GM19372 (cell line): ENCODE measurements around the gene SMARCA1.
"Not testable (repeated sequence)": the region's sequence is repeated elsewhere in the genome, so short reads cannot be mapped to it uniquely, and the experiment has no call there.

ENCODE experiments used
- ATAC-seq: cut with Tn5 transposase; IDR thresholded peaks from one replicate; pipeline ENCODE4 v1.9.1; 2021; ENCODE audit warnings: mild to moderate bottlenecking, low read depth, moderate library complexity; ENCODE audit not compliant: unreplicated experiment

SMARCA1 gene

GRCh38 chrX:129523079-129523911 is at the start of gene SMARCA1:
TSS of gene SMARCA1 (minus strand) at chrX:129523490. CDS start at chrX:129523370, 120 bp downstream.
- ATAC-seq: no peak

GRCh38 chrX:129572422-129572821 is 49.1 kb upstream of the SMARCA1 start:
- ATAC-seq: no peak

GRCh38 chrX:129568349-129568748 is 45.1 kb upstream of the SMARCA1 start:
- no peak for ATAC-seq

GRCh38 chrX:129566073-129566472 is 42.8 kb upstream of the SMARCA1 start:
- ATAC-seq: no peak

GRCh38 chrX:129565046-129565650 is 41.9 kb upstream of the SMARCA1 start:
- no peak for ATAC-seq

GRCh38 chrX:129564345-129564744 is 41.1 kb upstream of the SMARCA1 start:
- not testable (repeated sequence) for ATAC-seq

- no peak for ATAC-seq
These were observed 38.2 kb upstream of the SMARCA1 start for GRCh38 chrX:129561453-129561852.

- no peak for ATAC-seq
These were observed 36.5 kb upstream of the SMARCA1 start for GRCh38 chrX:129559783-129560182.

- no peak for ATAC-seq
These were observed 34.7 kb upstream of the SMARCA1 start for GRCh38 chrX:129557844-129558480.

GRCh38 chrX:129556806-129557315 is 33.6 kb upstream of the SMARCA1 start:
- ATAC-seq: no peak

GRCh38 chrX:129554816-129555215 is 31.5 kb upstream of the SMARCA1 start:
- ATAC-seq: not testable (repeated sequence)

- ATAC-seq: peak; percentile 96
These were observed 30.5 kb upstream of the SMARCA1 start for GRCh38 chrX:129553619-129554288.

- no peak for ATAC-seq
These were observed 25.8 kb upstream of the SMARCA1 start for GRCh38 chrX:129549124-129549523.

GRCh38 chrX:129545408-129545807 is 22.1 kb upstream of the SMARCA1 start:
- ATAC-seq: no peak

- no peak for ATAC-seq
These were observed 21.5 kb upstream of the SMARCA1 start for GRCh38 chrX:129544780-129545179.

GRCh38 chrX:129540722-129541184 is 17.5 kb upstream of the SMARCA1 start:
- no peak for ATAC-seq

- ATAC-seq: peak; percentile 98
These were observed 16.9 kb upstream of the SMARCA1 start, which contains the start of gene OCRL for GRCh38 chrX:129540068-129540653. TSS of gene OCRL (plus strand) at chrX:129540259. CDS start at chrX:129540440, 181 bp downstream.

- no peak for ATAC-seq
These were observed 11.7 kb upstream of the SMARCA1 start for GRCh38 chrX:129534816-129535578.

- no peak for ATAC-seq
These were observed 7.8 kb upstream of the SMARCA1 start for GRCh38 chrX:129531132-129531531.
